GM19238 (cell line): ENCODE measurements around the gene SCAMP1.

Experiments
- DNase-seq: peaks from one replicate; pipeline ENCODE4 v3.0.0; 2011; ENCODE audit warnings: low spot score; ENCODE audit not compliant: insufficient read length

The SCAMP1 gene

GRCh38 chr5:78511121-78511906, 150.9 kb downstream of the SCAMP1 start:
- DNase-seq, result no peak

GRCh38 chr5:78512435-78512834, 152.0 kb downstream of the SCAMP1 start:
- no peak for DNase-seq

- DNase-seq, result no peak
Observed at GRCh38 chr5:78513441-78513840, 153.0 kb downstream of the SCAMP1 start.

GRCh38 chr5:78514427-78515330, 154.3 kb downstream of the SCAMP1 start:
- no peak for DNase-seq

GRCh38 chr5:78515670-78516069, 155.3 kb downstream of the SCAMP1 start:
- DNase-seq, result no peak

- no peak for DNase-seq
Observed at GRCh38 chr5:78518365-78519197, 158.2 kb downstream of the SCAMP1 start.

- no peak for DNase-seq
Observed at GRCh38 chr5:78519198-78519941, 159.0 kb downstream of the SCAMP1 start.

GRCh38 chr5:78521455-78521854, 161.0 kb downstream of the SCAMP1 start:
- DNase-seq, result no peak

GRCh38 chr5:78522476-78523260, 162.3 kb downstream of the SCAMP1 start:
- DNase-seq, result no peak

GRCh38 chr5:78523314-78524193, 163.1 kb downstream of the SCAMP1 start:
- no peak for DNase-seq

GRCh38 chr5:78526049-78526525, 165.7 kb downstream of the SCAMP1 start:
- DNase-seq, result no peak

- DNase-seq, result no peak
Observed at GRCh38 chr5:78527054-78527859, 166.8 kb downstream of the SCAMP1 start.

- DNase-seq, result no peak
Observed at GRCh38 chr5:78527925-78528324, 167.5 kb downstream of the SCAMP1 start.
